Neural cell (in vitro differentiated cells): ENCODE data around the gene IL17D. TPM values are rescaled to one million over a fixed set of nuclear protein-coding genes. Genes with fewer than 3 reads are reported as not detected.

Experiments used
- H2AFZ ChIP-seq: fragments of 200-600, 300-800 bp; sonication (generic), shearing (Covaris generic); 2 replicates; pipeline ENCODE4 v1.6.0; 2014; ENCODE audit warnings: low read depth, mild to moderate bottlenecking, antibody characterized with exemption, low read length, moderate library complexity
- H3F3A ChIP-seq: fragments of 200-600 bp; shearing (Covaris generic); 2 replicates; pipeline ENCODE4 v1.6.1; 2016; ENCODE audit warnings: mild to moderate bottlenecking, moderate library complexity, mixed read lengths, antibody characterized with exemption, low read length; ENCODE audit not compliant: insufficient read depth, poor library complexity, severe bottlenecking
- H3K27ac ChIP-seq: fragments of 200-600, 300-800 bp; sonication (generic), shearing (Covaris generic); 2 replicates; pipeline ENCODE4 v1.5.1; 2014; ENCODE audit warnings: mild to moderate bottlenecking, low read length, moderate library complexity
- H3K27me3 ChIP-seq: fragments of 300-800, 200-600 bp; sonication (generic), shearing (Covaris generic); 2 replicates; pipeline ENCODE4 v1.6.0; 2014; ENCODE audit warnings: mild to moderate bottlenecking, low read depth, low read length, moderate library complexity; ENCODE audit not compliant: insufficient read depth
- H3K36me3 ChIP-seq: fragments of 300-800, 200-600 bp; sonication (generic), shearing (Covaris generic); 2 replicates; pipeline ENCODE4 v1.5.1; 2014; ENCODE audit warnings: mild to moderate bottlenecking, antibody characterized with exemption, low read length, moderate library complexity; ENCODE audit not compliant: insufficient read depth
- H3K4me2 ChIP-seq: fragments of 300-800, 200-600 bp; sonication (generic), shearing (Covaris generic); 2 replicates; pipeline ENCODE4 v1.6.0; 2014; ENCODE audit warnings: mild to moderate bottlenecking, low read length
- H3K4me3 ChIP-seq: fragments of 300-800, 200-600 bp; sonication (generic), shearing (Covaris generic); 2 replicates; pipeline ENCODE4 v1.5.1; 2014; ENCODE audit warnings: mild to moderate bottlenecking, low read length, moderate library complexity
- H3K79me2 ChIP-seq: fragments of 200-600 bp; shearing (Covaris generic); replicated peaks from 2 replicates; pipeline ENCODE4 v1.6.0; 2014; ENCODE audit warnings: mild to moderate bottlenecking, low read length, moderate library complexity; ENCODE audit not compliant: insufficient read depth
- H3K9ac ChIP-seq: fragments of 300-800, 200-600 bp; sonication (generic), shearing (Covaris generic); 2 replicates; pipeline ENCODE4 v1.6.1; 2016; ENCODE audit warnings: mild to moderate bottlenecking, low read length, mixed read lengths
- H3K9me2 ChIP-seq: fragments of 200-600 bp; shearing (Covaris generic); 2 replicates; pipeline ENCODE4 v1.6.1; 2016; ENCODE audit warnings: mild to moderate bottlenecking, low read length, mixed read lengths; ENCODE audit not compliant: insufficient read depth
- H3K9me3 ChIP-seq: fragments of 200-600, 300-800 bp; sonication (generic), shearing (Covaris generic); 2 replicates; pipeline ENCODE4 v1.6.1; 2016; ENCODE audit warnings: mild to moderate bottlenecking, mixed run types, low read length, moderate library complexity, mixed read lengths
- H4K20me1 ChIP-seq: fragments of 200-600 bp; shearing (Covaris generic); 2 replicates; pipeline ENCODE4 v1.6.1; 2016; ENCODE audit warnings: mild to moderate bottlenecking, mixed run types; ENCODE audit not compliant: insufficient read depth
- CTCF ChIP-seq: fragments of 450-650 bp; IDR thresholded peaks from 2 replicates; pipeline ENCODE4 v1.5.1; 2014; ENCODE audit warnings: antibody characterized with exemption, mild to moderate bottlenecking, moderate library complexity; ENCODE audit not compliant: poor library complexity, severe bottlenecking
- EP300 ChIP-seq: fragments of 450-650 bp; conservative IDR thresholded peaks from 2 replicates; pipeline ENCODE4 v1.6.1; 2014; ENCODE audit warnings: antibody characterized with exemption, mild to moderate bottlenecking, moderate library complexity; ENCODE audit not compliant: poor library complexity, severe bottlenecking
- EZH2 ChIP-seq: fragments of 200-600, 300-800 bp; shearing (Covaris generic), sonication (generic); IDR thresholded peaks from 2 replicates; pipeline ENCODE4 v1.6.1; 2014; ENCODE audit warnings: antibody characterized with exemption, low read length, borderline replicate concordance, mild to moderate bottlenecking; ENCODE audit not compliant: insufficient read depth, poor library complexity, severe bottlenecking
- MXI1 ChIP-seq: fragments of 450-650 bp; conservative IDR thresholded peaks from 2 replicates; pipeline ENCODE4 v1.6.1; 2014; ENCODE audit warnings: antibody characterized with exemption, mild to moderate bottlenecking; ENCODE audit not compliant: poor library complexity, severe bottlenecking
- POLR2AphosphoS5 ChIP-seq: IDR thresholded peaks from 2 replicates; pipeline ENCODE4 v1.6.1; 2012
- RAD21 ChIP-seq: fragments of 450-650 bp; conservative IDR thresholded peaks from 2 replicates; pipeline ENCODE4 v1.6.1; 2014; ENCODE audit warnings: antibody characterized with exemption, mild to moderate bottlenecking, moderate library complexity
- SMC3 ChIP-seq: fragments of 450-650 bp; conservative IDR thresholded peaks from 2 replicates; pipeline ENCODE4 v1.6.1; 2014; ENCODE audit warnings: antibody characterized with exemption, mild to moderate bottlenecking, moderate library complexity; ENCODE audit not compliant: poor library complexity
- TAF1 ChIP-seq: IDR thresholded peaks from 2 replicates; pipeline ENCODE4 v1.6.1; 2012; ENCODE audit warnings: low read depth
- polyA plus RNA-seq: library from polyadenylated mRNA; depleted of rRNA; stranded (reverse); fragments of >200 nt; gene quantifications from 2 replicates; pipeline ENCODE4 v1.2.3, GENCODE V29; 2014
- TF ChIP-seq, protein P1 (sequence below): IDR thresholded peaks from 2 replicates; pipeline ENCODE4 v1.6.1; 2012; ENCODE audit warnings: borderline replicate concordance

The IL17D gene
- polyA plus RNA-seq, 1 donor from 2014 or later, result 14.5 TPM

GRCh38 chr13:20672772-20673171, 30.7 kb upstream of the IL17D start:
- no peaks in the 10 kb centered on the region for H3K9me3 ChIP-seq

DNA sequence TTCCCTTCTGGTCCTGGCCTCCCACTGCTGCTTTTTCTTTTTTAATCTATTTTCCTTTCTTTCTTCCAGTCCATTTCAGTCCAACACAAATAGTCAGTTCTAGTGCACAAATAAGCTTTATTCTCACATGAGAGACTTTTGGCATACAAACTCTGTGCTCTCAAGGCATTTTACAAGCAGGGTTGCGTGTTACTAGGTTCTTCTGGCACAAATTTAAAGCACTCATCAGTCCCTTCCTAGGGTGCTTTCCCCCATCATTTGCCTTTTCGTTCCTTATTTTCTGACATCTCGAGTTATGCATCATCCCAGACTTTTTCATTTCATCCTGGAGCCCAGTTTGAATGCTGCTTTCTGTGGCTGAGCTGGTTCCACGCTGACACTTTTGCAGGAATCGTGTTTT, 29.8 kb upstream of the IL17D start:
- Histone ChIP-seq H3K9me2 (no peaks in the 10 kb centered on the region), H3F3A (no peaks in the 10 kb centered on the region), H3K9ac (no peak overlapping the region), H3K79me2 (no peaks in the 10 kb centered on the region), H4K20me1 (no peaks in the 10 kb centered on the region), H3K27me3 (no peaks in the 10 kb centered on the region), H3K27ac (no peak overlapping the region), H3K4me2 (no peak overlapping the region), H3K36me3 (no peaks in the 10 kb centered on the region), H3K4me3 (no peak overlapping the region), H3K9me3 (no peaks in the 10 kb centered on the region), H2AFZ (no peak overlapping the region)
- TF ChIP-seq CTCF (no peak), EP300 (no peak), POLR2AphosphoS5 (no peak), TAF1 (no peak), RAD21 (no peak), MXI1 (no peak), EZH2 (no peak)
- TF ChIP-seq, protein P1, sequence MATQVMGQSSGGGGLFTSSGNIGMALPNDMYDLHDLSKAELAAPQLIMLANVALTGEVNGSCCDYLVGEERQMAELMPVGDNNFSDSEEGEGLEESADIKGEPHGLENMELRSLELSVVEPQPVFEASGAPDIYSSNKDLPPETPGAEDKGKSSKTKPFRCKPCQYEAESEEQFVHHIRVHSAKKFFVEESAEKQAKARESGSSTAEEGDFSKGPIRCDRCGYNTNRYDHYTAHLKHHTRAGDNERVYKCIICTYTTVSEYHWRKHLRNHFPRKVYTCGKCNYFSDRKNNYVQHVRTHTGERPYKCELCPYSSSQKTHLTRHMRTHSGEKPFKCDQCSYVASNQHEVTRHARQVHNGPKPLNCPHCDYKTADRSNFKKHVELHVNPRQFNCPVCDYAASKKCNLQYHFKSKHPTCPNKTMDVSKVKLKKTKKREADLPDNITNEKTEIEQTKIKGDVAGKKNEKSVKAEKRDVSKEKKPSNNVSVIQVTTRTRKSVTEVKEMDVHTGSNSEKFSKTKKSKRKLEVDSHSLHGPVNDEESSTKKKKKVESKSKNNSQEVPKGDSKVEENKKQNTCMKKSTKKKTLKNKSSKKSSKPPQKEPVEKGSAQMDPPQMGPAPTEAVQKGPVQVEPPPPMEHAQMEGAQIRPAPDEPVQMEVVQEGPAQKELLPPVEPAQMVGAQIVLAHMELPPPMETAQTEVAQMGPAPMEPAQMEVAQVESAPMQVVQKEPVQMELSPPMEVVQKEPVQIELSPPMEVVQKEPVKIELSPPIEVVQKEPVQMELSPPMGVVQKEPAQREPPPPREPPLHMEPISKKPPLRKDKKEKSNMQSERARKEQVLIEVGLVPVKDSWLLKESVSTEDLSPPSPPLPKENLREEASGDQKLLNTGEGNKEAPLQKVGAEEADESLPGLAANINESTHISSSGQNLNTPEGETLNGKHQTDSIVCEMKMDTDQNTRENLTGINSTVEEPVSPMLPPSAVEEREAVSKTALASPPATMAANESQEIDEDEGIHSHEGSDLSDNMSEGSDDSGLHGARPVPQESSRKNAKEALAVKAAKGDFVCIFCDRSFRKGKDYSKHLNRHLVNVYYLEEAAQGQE, result no peak

More at GRCh38 chr13:20672772-20673171, 30.7 kb upstream of the IL17D start:
- no peaks in the 10 kb centered on the region for H3K36me3 ChIP-seq
- no peak overlapping the region for H2AFZ ChIP-seq
- no peaks in the 10 kb centered on the region for H3K9me2 ChIP-seq
- H3K9ac ChIP-seq, result no peak overlapping the region
- H3K4me2 ChIP-seq, result no peak overlapping the region
- H3F3A ChIP-seq, result no peaks in the 10 kb centered on the region
- no peaks in the 10 kb centered on the region for H3K27me3 ChIP-seq
- H4K20me1 ChIP-seq, result no peaks in the 10 kb centered on the region
- no peak overlapping the region for H3K4me3 ChIP-seq
- no peaks in the 10 kb centered on the region for H3K79me2 ChIP-seq
- TF ChIP-seq SMC3 (no peak), EZH2 (no peak), TAF1 (no peak), CTCF (no peak), RAD21 (no peak), MXI1 (no peak), POLR2AphosphoS5 (no peak), EP300 (no peak)
- TF ChIP-seq, protein P1, result no peak
- no peak overlapping the region for H3K27ac ChIP-seq
